Caco-2 (cell line): ENCODE results near the gene PBX1. TPM values are rescaled to one million over a fixed set of nuclear protein-coding genes. Genes with fewer than 3 reads are reported as not detected.

Experiments
- BruUV-seq: library from RNA; stranded (reverse); fragments of 400-500 nt; replicated peaks from 2 replicates; lab custom pipeline; 2021; lab: Mats Ljungman, UMichigan
- CTCF ChIA-PET: fragments of 300-600 bp; sonication (Branson Sonifier 250); formaldehyde crosslinking; loops from one replicate; lab custom pipeline; 2022; ENCODE audit warnings: antibody characterized with exemption; lab: Charles Lee
- POLR2A ChIA-PET: fragments of 300-600 bp; sonication (Branson Sonifier 250); formaldehyde crosslinking; loops from one replicate; lab custom pipeline; 2022; ENCODE audit warnings: antibody characterized with exemption; lab: Charles Lee
- DNase-seq, 2 experiments: peaks; one replicate each; pipeline versions ENCODE4 v3.0.0 to v3.0.0-alpha.2; 2020 to 2022
- H3K27me3 ChIP-seq: replicated peaks from 2 replicates; pipeline ENCODE4 v1.6.0; 2011; ENCODE audit warnings: low read length; ENCODE audit not compliant: control insufficient read depth, insufficient read depth
- H3K36me3 ChIP-seq: 2 replicates; pipeline ENCODE4 v1.5.1; 2011; ENCODE audit warnings: low read length; ENCODE audit not compliant: control insufficient read depth, insufficient read depth
- H3K4me1 ChIP-seq: fragments of 250-450 bp; sonication (Bioruptor Pico); 2 replicates; pipeline ENCODE4 v1.5.1; 2020; ENCODE audit warnings: mild to moderate bottlenecking
- H3K4me3 ChIP-seq: 2 replicates; pipeline ENCODE4 v1.5.1; 2011; ENCODE audit warnings: low read depth, mild to moderate bottlenecking, control low read depth, low read length
- H3K9me3 ChIP-seq: fragments of 250-450 bp; sonication (Bioruptor Pico); 2 replicates; pipeline ENCODE4 v1.5.1; 2020; ENCODE audit warnings: mild to moderate bottlenecking, moderate library complexity
- H3K27ac Mint-ChIP-seq: one replicate; pipeline ENCODE4 v1.8.0; 2022; ENCODE audit warnings: mixed read lengths; ENCODE audit not compliant: unreplicated experiment
- H3K27me3 Mint-ChIP-seq: one replicate; pipeline ENCODE4 v1.8.0; 2022; ENCODE audit warnings: mixed read lengths; ENCODE audit not compliant: insufficient read depth, unreplicated experiment
- H3K36me3 Mint-ChIP-seq: one replicate; pipeline ENCODE4 v1.8.0; 2022; ENCODE audit warnings: mild to moderate bottlenecking, mixed read lengths; ENCODE audit not compliant: insufficient read depth, unreplicated experiment
- H3K4me1 Mint-ChIP-seq: one replicate; pipeline ENCODE4 v1.8.0; 2022; ENCODE audit warnings: low read depth, mixed read lengths; ENCODE audit not compliant: unreplicated experiment
- H3K4me3 Mint-ChIP-seq: one replicate; pipeline ENCODE4 v1.8.0; 2022; ENCODE audit warnings: mild to moderate bottlenecking, moderate library complexity, mixed read lengths; ENCODE audit not compliant: unreplicated experiment
- H3K9me3 Mint-ChIP-seq: one replicate; pipeline ENCODE4 v1.8.0; 2022; ENCODE audit warnings: mixed read lengths; ENCODE audit not compliant: unreplicated experiment
- CTCF ChIP-seq, 2 experiments: fragments of 200-600 bp in 1 of 2; IDR thresholded peaks; 1 replicate in 1 of 2; 2 replicates in 1 of 2; pipeline versions ENCODE4 v1.5.1 to v1.8.0; 2011 to 2022; ENCODE audit warnings: antibody characterized with exemption in 1 of 2, control low read depth in 1 of 2, inconsistent platforms in 1 of 2, low read depth in 1 of 2, low read length in 1 of 2, mild to moderate bottlenecking in 1 of 2, moderate library complexity in 1 of 2; ENCODE audit not compliant: insufficient read depth in 1 of 2, severe bottlenecking in 1 of 2, unreplicated experiment in 1 of 2
- intact Hi-C: fragments of 100-400 bp; cut with micrococcal nuclease; formaldehyde crosslinking; loops from one replicate; pipeline ENCODE4 v1.10.0; 2022; ENCODE audit not compliant: unreplicated experiment
- total RNA-seq: library from RNA; stranded (reverse); gene quantifications from 2 replicates; pipeline ENCODE4 v1.2.3, GENCODE V29; 2022

PBX1 gene
- total RNA-seq, 1 experiment from 2014 or later: 103 TPM

GRCh38 chr1:164853146-164853545, 294.2 kb downstream of the PBX1 start:
- ChIA-PET CTCF (interaction anchor here (0.5 kb wide), 2 partner anchors 179 to 314 kb away, joined by 3 read pairs; no protein-coding TSS in a partner anchor), POLR2A (no interaction called here)
- peaks cover 32% of the 10 kb centered on the region for H3K4me1 ChIP-seq
- no peak overlapping the region for H3K27ac Mint-ChIP-seq
- H3K36me3 ChIP-seq: no peaks in the 10 kb centered on the region; the same call in 1 of the 2 replicates
- H3K27me3 Mint-ChIP-seq: no peaks in the 10 kb centered on the region
- H3K4me1 Mint-ChIP-seq: peaks cover 19% of the 10 kb centered on the region
- H3K4me3 ChIP-seq: no peak overlapping the region
- no peaks in the 10 kb centered on the region for H3K9me3 Mint-ChIP-seq
- DNase-seq: no peak
- no peaks in the 10 kb centered on the region for H3K27me3 ChIP-seq
- no peak overlapping the region for H3K4me3 Mint-ChIP-seq
- H3K36me3 Mint-ChIP-seq: peaks cover 43% of the 10 kb centered on the region
- intact Hi-C loops: no loop called here
- no peaks in the 10 kb centered on the region for H3K9me3 ChIP-seq
- no peak for TF ChIP-seq CTCF (IDR thresholded peaks at IDR 0.05; ENCODE audit: insufficient read depth in 1 of 2, low read depth in 1 of 2, low read length in 1 of 2, severe bottlenecking in 1 of 2, unreplicated experiment in 1 of 2)
- no TSS peak for BruUV-seq

- POLR2A ChIA-PET: no interaction called here
- Mint-ChIP-seq H3K4me1 (peaks cover 22% of the 10 kb centered on the region), H3K27ac (peak overlapping the region; percentile 24), H3K27me3 (no peaks in the 10 kb centered on the region), H3K36me3 (peaks cover 21% of the 10 kb centered on the region), H3K9me3 (no peaks in the 10 kb centered on the region), H3K4me3 (no peak overlapping the region)
- DNase-seq: peak in 1 of 2 experiments; percentile 44
- TF ChIP-seq CTCF (IDR thresholded peaks at IDR 0.05; ENCODE audit: insufficient read depth in 1 of 2, low read depth in 1 of 2, low read length in 1 of 2, severe bottlenecking in 1 of 2, unreplicated experiment in 1 of 2): no peak
- Histone ChIP-seq H3K36me3 (no peaks in the 10 kb centered on the region), H3K4me3 (no peak overlapping the region), H3K9me3 (no peaks in the 10 kb centered on the region), H3K27me3 (no peaks in the 10 kb centered on the region), H3K4me1 (peaks cover 40% of the 10 kb centered on the region)
- BruUV-seq: no TSS peak
- intact Hi-C loops: no loop called here
- CTCF ChIA-PET: no interaction called here
These were observed 296.8 kb downstream of the PBX1 start for GRCh38 chr1:164855716-164856329.

DNA sequence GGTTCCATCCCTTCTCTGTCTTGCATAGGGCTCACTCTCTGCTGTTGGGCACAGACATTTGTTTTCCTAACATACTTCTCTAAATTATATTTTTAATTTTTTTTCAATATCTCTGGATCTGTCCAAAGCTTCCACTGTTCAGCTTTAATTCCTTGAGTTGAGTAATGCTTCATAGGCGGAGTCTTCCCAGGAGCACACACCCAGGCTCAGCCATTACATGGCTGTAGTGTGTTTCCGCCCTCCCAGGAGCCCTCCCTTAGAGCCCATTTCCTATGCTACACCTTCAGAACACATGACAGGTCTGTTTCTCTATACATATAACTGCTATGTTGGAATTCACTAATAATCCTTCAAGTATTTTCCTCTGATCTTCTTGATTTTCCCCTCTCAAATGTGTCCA, 297.4 kb downstream of the PBX1 start:
- ChIA-PET POLR2A (no interaction called here), CTCF (no interaction called here)
- Histone ChIP-seq H3K4me3 (no peak overlapping the region), H3K4me1 (peaks cover 40% of the 10 kb centered on the region), H3K9me3 (no peaks in the 10 kb centered on the region), H3K36me3 (no peaks in the 10 kb centered on the region), H3K27me3 (no peaks in the 10 kb centered on the region)
- Mint-ChIP-seq H3K36me3 (peaks cover 16% of the 10 kb centered on the region), H3K27me3 (no peaks in the 10 kb centered on the region), H3K9me3 (no peaks in the 10 kb centered on the region), H3K27ac (peak overlapping the region; percentile 11), H3K4me3 (no peak overlapping the region), H3K4me1 (peaks cover 22% of the 10 kb centered on the region)
- no TSS peak for BruUV-seq
- intact Hi-C loops: no loop called here
- no peak for DNase-seq
- no peak for TF ChIP-seq CTCF (IDR thresholded peaks at IDR 0.05; ENCODE audit: insufficient read depth in 1 of 2, low read depth in 1 of 2, low read length in 1 of 2, severe bottlenecking in 1 of 2, unreplicated experiment in 1 of 2)
